ENCODE data around the gene ODAD3. TPM values are rescaled to one million over a fixed set of nuclear protein-coding genes. Genes with fewer than 3 reads are reported as not detected.
"Not testable (repeated sequence)": the region's sequence is repeated elsewhere in the genome, so short reads cannot be mapped to it uniquely, and the experiment has no call there.

Gene ODAD3
- total and polyA plus RNA-seq, 5 donors from 2014 or later: not detected

- no peaks in the 10 kb centered on the region for H3K36me3 Mint-ChIP-seq
- ATAC-seq (ENCODE audit: low read depth in 2 of 2) (no peak), DNase-seq (no peak)
- H3K4me3 Mint-ChIP-seq: no peak overlapping the region
- H3K27ac ChIP-seq (ENCODE audit: insufficient read depth, low read length, poor library complexity, severe bottlenecking): no peak overlapping the region
- H3K4me1 ChIP-seq (ENCODE audit: control insufficient read depth, insufficient read depth, low read length, poor library complexity, severe bottlenecking): no peaks in the 10 kb centered on the region
- no peaks in the 10 kb centered on the region for H3K36me3 ChIP-seq (ENCODE audit: control insufficient read depth, insufficient read depth, low read length)
- H3K4me3 ChIP-seq (ENCODE audit: low read depth, low read length): no peak overlapping the region
- H3K4me1 Mint-ChIP-seq: peaks cover 0 to 4% (median 1%) of the 10 kb centered on the region in 4 donors
- H3K27me3 Mint-ChIP-seq: peaks cover 11% of the 10 kb centered on the region
- H3K27me3 ChIP-seq (ENCODE audit: control insufficient read depth, insufficient read depth, low read length): no peaks in the 10 kb centered on the region
- no peaks in the 10 kb centered on the region for H3K9me3 Mint-ChIP-seq
- no peaks in the 10 kb centered on the region for H3K9me3 ChIP-seq (ENCODE audit: control insufficient read depth in 2 of 2, low read length in 2 of 2)
- no peak overlapping the region for H3K27ac Mint-ChIP-seq
Measured at GRCh38 chr19:11464333-11465265, 29.7 kb upstream of the ODAD3 start.

GRCh38 chr19:11463391-11463790 is 28.5 kb upstream of the ODAD3 start:
- H3K4me1 Mint-ChIP-seq: peaks cover 0 to 4% (median 1%) of the 10 kb centered on the region in 4 donors
- H3K27ac Mint-ChIP-seq: peak overlapping the region in 1 of 3 donors; percentile 64
- peak overlapping the region in 1 of 4 donors; percentile 22 for H3K4me3 Mint-ChIP-seq
- ATAC-seq (ENCODE audit: low read depth in 2 of 2): peak; percentile 40 to 76
- H3K27ac ChIP-seq (ENCODE audit: insufficient read depth, low read length, poor library complexity, severe bottlenecking): no peak overlapping the region
- H3K36me3 ChIP-seq (ENCODE audit: control insufficient read depth, insufficient read depth, low read length): no peaks in the 10 kb centered on the region
- no peaks in the 10 kb centered on the region for H3K9me3 Mint-ChIP-seq
- H3K9me3 ChIP-seq (ENCODE audit: control insufficient read depth in 2 of 2, low read length in 2 of 2): no peaks in the 10 kb centered on the region
- H3K4me3 ChIP-seq (ENCODE audit: low read depth, low read length): no peak overlapping the region
- no peaks in the 10 kb centered on the region for H3K27me3 ChIP-seq (ENCODE audit: control insufficient read depth, insufficient read depth, low read length)
- H3K4me1 ChIP-seq (ENCODE audit: control insufficient read depth, insufficient read depth, low read length, poor library complexity, severe bottlenecking): no peaks in the 10 kb centered on the region
- peak in 2 of 3 donors; percentile 34 to 43 for DNase-seq
- no peaks in the 10 kb centered on the region for H3K36me3 Mint-ChIP-seq
- peaks cover 18% of the 10 kb centered on the region for H3K27me3 Mint-ChIP-seq

GRCh38 chr19:11461453-11461852 is 26.5 kb upstream of the ODAD3 start:
- DNase-seq: no peak
- no peak overlapping the region for H3K27ac Mint-ChIP-seq

GRCh38 chr19:11460207-11460606 is 25.3 kb upstream of the ODAD3 start:
- no peak overlapping the region for H3K4me3 Mint-ChIP-seq

More at GRCh38 chr19:11461453-11461852, 26.5 kb upstream of the ODAD3 start:
- no peaks in the 10 kb centered on the region for H3K36me3 ChIP-seq (ENCODE audit: control insufficient read depth, insufficient read depth, low read length)
- no peak overlapping the region for H3K27ac ChIP-seq (ENCODE audit: insufficient read depth, low read length, poor library complexity, severe bottlenecking)
- H3K4me3 ChIP-seq (ENCODE audit: low read depth, low read length): no peak overlapping the region
- no peak for ATAC-seq (ENCODE audit: low read depth in 2 of 2)
- Mint-ChIP-seq H3K4me1 (peaks cover 0 to 4% (median 1%) of the 10 kb centered on the region in 4 donors), H3K9me3 (no peaks in the 10 kb centered on the region), H3K27me3 (peaks cover 11% of the 10 kb centered on the region), H3K4me3 (no peak overlapping the region), H3K36me3 (no peaks in the 10 kb centered on the region)
- H3K9me3 ChIP-seq (ENCODE audit: control insufficient read depth in 2 of 2, low read length in 2 of 2): no peaks in the 10 kb centered on the region
- no peaks in the 10 kb centered on the region for H3K27me3 ChIP-seq (ENCODE audit: control insufficient read depth, insufficient read depth, low read length)
- no peaks in the 10 kb centered on the region for H3K4me1 ChIP-seq (ENCODE audit: control insufficient read depth, insufficient read depth, low read length, poor library complexity, severe bottlenecking)

GRCh38 chr19:11458912-11459311 is 24.0 kb upstream of the ODAD3 start:
- not testable (repeated sequence) for H3K4me1 Mint-ChIP-seq; H3K36me3 ChIP-seq (ENCODE audit: control insufficient read depth, insufficient read depth, low read length); DNase-seq; H3K9me3 ChIP-seq (ENCODE audit: control insufficient read depth in 2 of 2, low read length in 2 of 2); H3K27me3 ChIP-seq (ENCODE audit: control insufficient read depth, insufficient read depth, low read length); H3K27ac ChIP-seq (ENCODE audit: insufficient read depth, low read length, poor library complexity, severe bottlenecking); H3K27ac Mint-ChIP-seq; H3K36me3 Mint-ChIP-seq; H3K4me1 ChIP-seq (ENCODE audit: control insufficient read depth, insufficient read depth, low read length, poor library complexity, severe bottlenecking); H3K4me3 ChIP-seq (ENCODE audit: low read depth, low read length); ATAC-seq (ENCODE audit: low read depth in 2 of 2); H3K9me3 Mint-ChIP-seq; H3K4me3 Mint-ChIP-seq
- peaks cover 11% of the 10 kb centered on the region for H3K27me3 Mint-ChIP-seq

More at GRCh38 chr19:11460207-11460606, 25.3 kb upstream of the ODAD3 start:
- Histone ChIP-seq H3K36me3 (ENCODE audit: control insufficient read depth, insufficient read depth, low read length) (no peaks in the 10 kb centered on the region), H3K9me3 (ENCODE audit: control insufficient read depth in 2 of 2, low read length in 2 of 2) (no peaks in the 10 kb centered on the region), H3K4me1 (ENCODE audit: control insufficient read depth, insufficient read depth, low read length, poor library complexity, severe bottlenecking) (no peaks in the 10 kb centered on the region), H3K27me3 (ENCODE audit: control insufficient read depth, insufficient read depth, low read length) (no peaks in the 10 kb centered on the region), H3K4me3 (ENCODE audit: low read depth, low read length) (no peak overlapping the region), H3K27ac (ENCODE audit: insufficient read depth, low read length, poor library complexity, severe bottlenecking) (no peak overlapping the region)
- H3K36me3 Mint-ChIP-seq: no peaks in the 10 kb centered on the region
- H3K27me3 Mint-ChIP-seq: peaks cover 11% of the 10 kb centered on the region
- peaks cover 0 to 4% (median 1%) of the 10 kb centered on the region in 4 donors for H3K4me1 Mint-ChIP-seq
- no peaks in the 10 kb centered on the region for H3K9me3 Mint-ChIP-seq
- H3K27ac Mint-ChIP-seq: no peak overlapping the region
- no peak for ATAC-seq (ENCODE audit: low read depth in 2 of 2)
- no peak for DNase-seq

- peaks cover 0 to 4% (median 1%) of the 10 kb centered on the region in 4 donors for H3K4me1 Mint-ChIP-seq
- no peak overlapping the region for H3K27ac Mint-ChIP-seq
- no peak overlapping the region for H3K4me3 Mint-ChIP-seq
Measured at GRCh38 chr19:11458236-11458900, 23.4 kb upstream of the ODAD3 start.

GRCh38 chr19:11457831-11458230 is 22.9 kb upstream of the ODAD3 start:
- Histone ChIP-seq H3K9me3 (ENCODE audit: control insufficient read depth in 2 of 2, low read length in 2 of 2) (no peaks in the 10 kb centered on the region), H3K27ac (ENCODE audit: insufficient read depth, low read length, poor library complexity, severe bottlenecking) (no peak overlapping the region), H3K4me1 (ENCODE audit: control insufficient read depth, insufficient read depth, low read length, poor library complexity, severe bottlenecking) (no peaks in the 10 kb centered on the region), H3K27me3 (ENCODE audit: control insufficient read depth, insufficient read depth, low read length) (no peaks in the 10 kb centered on the region), H3K4me3 (ENCODE audit: low read depth, low read length) (no peak overlapping the region), H3K36me3 (ENCODE audit: control insufficient read depth, insufficient read depth, low read length) (no peaks in the 10 kb centered on the region)
- Mint-ChIP-seq H3K27ac (no peak overlapping the region), H3K4me3 (no peak overlapping the region), H3K4me1 (peaks cover 0 to 2% (median 0%) of the 10 kb centered on the region in 4 donors), H3K36me3 (no peaks in the 10 kb centered on the region), H3K9me3 (no peaks in the 10 kb centered on the region), H3K27me3 (peaks cover 11% of the 10 kb centered on the region)
- ATAC-seq (ENCODE audit: low read depth in 2 of 2) (no peak), DNase-seq (no peak)

More at GRCh38 chr19:11458236-11458900, 23.4 kb upstream of the ODAD3 start:
- Histone ChIP-seq H3K4me3 (ENCODE audit: low read depth, low read length) (no peak overlapping the region), H3K27me3 (ENCODE audit: control insufficient read depth, insufficient read depth, low read length) (no peaks in the 10 kb centered on the region), H3K27ac (ENCODE audit: insufficient read depth, low read length, poor library complexity, severe bottlenecking) (no peak overlapping the region), H3K4me1 (ENCODE audit: control insufficient read depth, insufficient read depth, low read length, poor library complexity, severe bottlenecking) (no peaks in the 10 kb centered on the region), H3K36me3 (ENCODE audit: control insufficient read depth, insufficient read depth, low read length) (no peaks in the 10 kb centered on the region), H3K9me3 (ENCODE audit: control insufficient read depth in 2 of 2, low read length in 2 of 2) (no peaks in the 10 kb centered on the region)
- Mint-ChIP-seq H3K36me3 (no peaks in the 10 kb centered on the region), H3K27me3 (peaks cover 11% of the 10 kb centered on the region), H3K9me3 (no peaks in the 10 kb centered on the region)
- DNase-seq (no peak), ATAC-seq (ENCODE audit: low read depth in 2 of 2) (no peak)

Measured in CD4-positive, CD25-positive, alpha-beta regulatory T cell (primary cell).